MCF 10A (cell line): ENCODE results near the gene LRRC17. TPM values are rescaled to one million over a fixed set of nuclear protein-coding genes. Genes with fewer than 3 reads are reported as not detected.

Experiments
- BruUV-seq: library from RNA; stranded (reverse); fragments of 400-500 nt; replicated peaks from 2 replicates; lab custom pipeline; 2021; lab: Mats Ljungman, UMichigan
- CTCF ChIA-PET: fragments of 300-600 bp; sonication (Branson Sonifier 250); formaldehyde crosslinking; extraction: SDS; loops from one replicate; lab custom pipeline; 2021; ENCODE audit warnings: antibody characterized with exemption, inconsistent platforms; lab: Yijun Ruan, JAX
- POLR2A ChIA-PET: fragments of 300-600, 350-650 bp; sonication (Branson Sonifier 250); formaldehyde crosslinking; extraction: SDS; loops from one replicate; lab custom pipeline; 2020; ENCODE audit warnings: antibody characterized with exemption, inconsistent platforms; lab: Yijun Ruan, JAX
- DNase-seq: peaks from one replicate; pipeline ENCODE4 v3.0.0-alpha.2; 2018; ENCODE audit not compliant: unreplicated experiment
- H3K27ac Mint-ChIP-seq: one replicate; pipeline ENCODE4 v1.8.0; 2022; ENCODE audit warnings: mild to moderate bottlenecking, low read depth, mixed read lengths; ENCODE audit not compliant: unreplicated experiment
- H3K27me3 Mint-ChIP-seq: one replicate; pipeline ENCODE4 v1.8.0; 2022; ENCODE audit warnings: mixed read lengths; ENCODE audit not compliant: insufficient read depth, unreplicated experiment
- H3K36me3 Mint-ChIP-seq: one replicate; pipeline ENCODE4 v1.8.0; 2022; ENCODE audit warnings: mild to moderate bottlenecking, moderate library complexity, mixed read lengths; ENCODE audit not compliant: insufficient read depth, unreplicated experiment
- H3K4me1 Mint-ChIP-seq: one replicate; pipeline ENCODE4 v1.8.0; 2022; ENCODE audit warnings: mixed read lengths; ENCODE audit not compliant: insufficient read depth, unreplicated experiment
- H3K4me3 Mint-ChIP-seq: one replicate; pipeline ENCODE4 v1.8.0; 2022; ENCODE audit warnings: mild to moderate bottlenecking, moderate library complexity, mixed read lengths; ENCODE audit not compliant: unreplicated experiment
- H3K9me3 Mint-ChIP-seq: one replicate; pipeline ENCODE4 v1.8.0; 2022; ENCODE audit warnings: mixed read lengths; ENCODE audit not compliant: unreplicated experiment
- CTCF ChIP-seq: fragments of 200-600 bp; IDR thresholded peaks from one replicate; pipeline ENCODE4 v1.8.0; 2022; ENCODE audit warnings: antibody characterized with exemption, mild to moderate bottlenecking; ENCODE audit not compliant: unreplicated experiment
- intact Hi-C: fragments of 100-400 bp; cut with micrococcal nuclease; formaldehyde crosslinking; loops from 2 replicates; pipeline ENCODE4 v1.14.1; 2022
- total RNA-seq: library from RNA; stranded (reverse); gene quantifications from 2 replicates; pipeline ENCODE4 v1.2.3, GENCODE V29; 2022

Gene LRRC17
- total RNA-seq, 1 experiment from 2014 or later: 0.21 TPM

- Mint-ChIP-seq H3K36me3 (no peaks in the 10 kb centered on the region), H3K4me3 (no peak overlapping the region), H3K27ac (no peak overlapping the region), H3K27me3 (no peaks in the 10 kb centered on the region), H3K9me3 (no peaks in the 10 kb centered on the region), H3K4me1 (no peaks in the 10 kb centered on the region)
- no peak for TF ChIP-seq CTCF
- POLR2A ChIA-PET: no interaction called here
- no peak for DNase-seq
- intact Hi-C loops: no loop called here
- BruUV-seq: no TSS peak
- CTCF ChIA-PET: interaction anchor here (0.6 to 1.0 kb wide), 3 partner anchors 15 to 554 kb away, joined by 3 read pairs; no protein-coding TSS in a partner anchor
Observed at GRCh38 chr7:102994567-102994966, 81.8 kb downstream of the LRRC17 start.

Other genes starting within 250 kb of the LRRC17 start
- gene POLR2J2, start 241.3 kb upstream of the LRRC17 start, total RNA-seq: 10.1 and 13.8 TPM in 2 replicates
- gene FAM185A, start 164.0 kb upstream of the LRRC17 start, total RNA-seq: 8.9 and 12.0 TPM in 2 replicates
- gene FBXL13, start 161.8 kb downstream of the LRRC17 start, total RNA-seq: 0.35 and 0.74 TPM in 2 replicates
- 43.4 and 52.0 TPM in 2 replicates for gene ARMC10, start 162.1 kb downstream of the LRRC17 start, total RNA-seq
- 5.8 and 6.1 TPM in 2 replicates for gene NAPEPLD, start 236.1 kb downstream of the LRRC17 start, total RNA-seq